ENCODE results near the gene ETNK1.

GRCh38 chr12:22656376-22656775, 31.4 kb downstream of the ETNK1 start:
- no peak for TF ChIP-seq CTCF (IDR thresholded peaks at IDR 0.05)
- TF ChIP-seq POLR2A (IDR thresholded peaks at IDR 0.05) = no peak
- TF ChIP-seq POLR2AphosphoS5 (IDR thresholded peaks at IDR 0.05) = no peak
